IMR-90 (cell line): Measurements from ENCODE around the gene TGM2. TPM values are rescaled to one million over a fixed set of nuclear protein-coding genes. Genes with fewer than 3 reads are reported as not detected.

Source experiments
- ATAC-seq: fragments of 200-7000 bp; cut with Tn5 transposase; 2 replicates; pipeline ENCODE4 v1.9.1; 2020; ENCODE audit warnings: low read depth, mild to moderate bottlenecking, moderate library complexity
- BruUV-seq: library from RNA; stranded (reverse); fragments of 400-500 nt; replicated peaks from 2 replicates; lab custom pipeline; 2021; lab: Mats Ljungman, UMichigan
- CTCF ChIA-PET: fragments of 300-600 bp; formaldehyde crosslinking; extraction: SDS; loops from one replicate; lab custom pipeline; 2021; ENCODE audit warnings: antibody characterized with exemption; lab: Yijun Ruan, JAX
- POLR2A ChIA-PET: fragments of 300-600 bp; sonication (Branson Sonifier 250); formaldehyde crosslinking; loops from one replicate; lab custom pipeline; 2022; ENCODE audit warnings: antibody characterized with exemption; ENCODE audit not compliant: unreplicated experiment; lab: Charles Lee
- DNase-seq: peaks from one replicate; pipeline ENCODE4 v3.0.0; 2013
- H2AFZ ChIP-seq: replicated peaks from 2 replicates; pipeline ENCODE3; 2013; ENCODE audit warnings: low read length, mild to moderate bottlenecking; ENCODE audit not compliant: poor library complexity
- H2AK5ac ChIP-seq: 2 replicates; pipeline ENCODE4 v1.6.1; 2013; ENCODE audit warnings: low read depth, low read length, inconsistent platforms
- H2AK9ac ChIP-seq: replicated peaks from 2 replicates; pipeline ENCODE3; 2013; ENCODE audit warnings: mild to moderate bottlenecking, low read depth, low read length, moderate library complexity; ENCODE audit not compliant: poor library complexity
- H2BK120ac ChIP-seq: 2 replicates; pipeline ENCODE4 v1.6.1; 2013; ENCODE audit warnings: low read depth, low read length, inconsistent platforms
- H2BK15ac ChIP-seq: 3 replicates; pipeline ENCODE4 v1.6.1; 2013; ENCODE audit warnings: low read depth, low read length, inconsistent platforms
- H2BK20ac ChIP-seq: 2 replicates; pipeline ENCODE4 v1.6.1; 2013; ENCODE audit warnings: low read depth, mild to moderate bottlenecking, inconsistent platforms, low read length, moderate library complexity
- H2BK5ac ChIP-seq: 2 replicates; pipeline ENCODE4 v1.6.1; 2013; ENCODE audit warnings: mild to moderate bottlenecking, low read depth, low read length, inconsistent platforms; ENCODE audit not compliant: poor library complexity, severe bottlenecking
- H3K14ac ChIP-seq: replicated peaks from 2 replicates; pipeline ENCODE4 v1.6.1; 2013; ENCODE audit warnings: low read depth, low read length, inconsistent platforms
- H3K18ac ChIP-seq: 2 replicates; pipeline ENCODE4 v1.6.1; 2013; ENCODE audit warnings: low read depth, low read length, control low read depth
- H3K23ac ChIP-seq: 2 replicates; pipeline ENCODE4 v1.6.1; 2013; ENCODE audit warnings: low read depth, low read length, inconsistent platforms
- H3K27ac ChIP-seq: 2 replicates; pipeline ENCODE4 v1.5.1; 2013; ENCODE audit warnings: mild to moderate bottlenecking, control low read depth, low read length; ENCODE audit not compliant: insufficient read depth
- H3K27me3 ChIP-seq: 2 replicates; pipeline ENCODE4 v1.6.1; 2013; ENCODE audit warnings: low read length; ENCODE audit not compliant: control insufficient read depth, insufficient read depth
- H3K36me3 ChIP-seq: 2 replicates; pipeline ENCODE4 v1.6.1; 2013; ENCODE audit warnings: low read length, mixed read lengths; ENCODE audit not compliant: control insufficient read depth, insufficient read depth
- H3K4ac ChIP-seq: 2 replicates; pipeline ENCODE4 v1.6.1; 2013; ENCODE audit warnings: low read depth, low read length, inconsistent platforms
- H3K4me1 ChIP-seq: 2 replicates; pipeline ENCODE4 v1.6.1; 2013; ENCODE audit warnings: low read length, mixed read lengths; ENCODE audit not compliant: control insufficient read depth, insufficient read depth
- H3K4me2 ChIP-seq: 2 replicates; pipeline ENCODE4 v1.6.1; 2013; ENCODE audit warnings: low read depth, mild to moderate bottlenecking, control low read depth, low read length, moderate library complexity
- H3K4me3 ChIP-seq: 2 replicates; pipeline ENCODE4 v1.5.1; 2013; ENCODE audit warnings: low read depth, mild to moderate bottlenecking, control low read depth, low read length, moderate library complexity; ENCODE audit not compliant: insufficient read depth
- H3K56ac ChIP-seq: 2 replicates; pipeline ENCODE4 v1.6.1; 2013; ENCODE audit warnings: low read length, inconsistent platforms; ENCODE audit not compliant: insufficient read depth; ENCODE audit errors: extremely low read depth
- H3K79me1 ChIP-seq, 2 experiments: 2 replicates each; pipeline ENCODE4 v1.6.1; 2013; ENCODE audit warnings: low read length in 2 of 2, inconsistent platforms in 1 of 2, low read depth in 1 of 2
- H3K9ac ChIP-seq: 2 replicates; pipeline ENCODE4 v1.6.1; 2013; ENCODE audit warnings: low read depth, low read length, control low read depth
- H3K9me1 ChIP-seq: 2 replicates; pipeline ENCODE4 v1.6.1; 2013; ENCODE audit warnings: low read length, inconsistent platforms; ENCODE audit not compliant: insufficient read depth
- H3K9me3 ChIP-seq: 2 replicates; pipeline ENCODE4 v1.6.1; 2013; ENCODE audit warnings: low read length; ENCODE audit not compliant: control insufficient read depth, insufficient read depth
- H4K20me1 ChIP-seq: 2 replicates; pipeline ENCODE4 v1.6.1; 2013; ENCODE audit warnings: low read length, inconsistent platforms; ENCODE audit not compliant: insufficient read depth
- H4K5ac ChIP-seq: 2 replicates; pipeline ENCODE4 v1.6.1; 2013; ENCODE audit warnings: mild to moderate bottlenecking, low read depth, low read length, control low read depth
- H4K8ac ChIP-seq, 2 experiments: 2 replicates each; pipeline ENCODE4 v1.6.1; 2013; ENCODE audit warnings: low read depth in 2 of 2, low read length in 2 of 2, control low read depth in 1 of 2, inconsistent platforms in 1 of 2
- H4K91ac ChIP-seq: 2 replicates; pipeline ENCODE4 v1.6.1; 2013; ENCODE audit warnings: low read depth, low read length, inconsistent platforms; ENCODE audit not compliant: insufficient read depth
- CEBPB ChIP-seq: IDR thresholded peaks from 2 replicates; pipeline ENCODE4 v1.6.1; 2012; ENCODE audit warnings: low read depth, low read length, improper control_type of control experiment
- ELK1 ChIP-seq: fragments of 150-350 bp; IDR thresholded peaks from 2 replicates; pipeline ENCODE4 v1.6.1; 2016; ENCODE audit warnings: low read depth, mild to moderate bottlenecking, low read length, moderate library complexity, borderline replicate concordance
- MAZ ChIP-seq: IDR thresholded peaks from 2 replicates; pipeline ENCODE4 v1.6.1; 2012; ENCODE audit warnings: low read depth, mild to moderate bottlenecking, low read length, improper control_type of control experiment, moderate library complexity, borderline replicate concordance
- MXI1 ChIP-seq: IDR thresholded peaks from 2 replicates; pipeline ENCODE4 v1.6.1; 2012; ENCODE audit warnings: low read depth, mild to moderate bottlenecking, low read length, moderate library complexity, borderline replicate concordance
- RAD21 ChIP-seq: IDR thresholded peaks from 2 replicates; pipeline ENCODE4 v1.6.1; 2012; ENCODE audit warnings: low read length, improper control_type of control experiment
- SMC3 ChIP-seq: fragments of 150-350 bp; IDR thresholded peaks from 2 replicates; pipeline ENCODE4 v1.6.1; 2016; ENCODE audit warnings: low read depth, mild to moderate bottlenecking, antibody characterized with exemption, low read length, moderate library complexity
- WGBS, 2 experiments: methylation state at CpG; one replicate each; pipeline versions ENCODE4 v1.1.5 to v1.1.7; 2013; ENCODE audit warnings: missing lambda C conversion rate in 2 of 2; ENCODE audit not compliant: insufficient read length in 1 of 2; ENCODE audit errors: extremely low coverage in 2 of 2; 5-methylcytosine and 5-hydroxymethylcytosine counted together
- dilution Hi-C: fragments of 300-500 bp; cut with HindIII; formaldehyde crosslinking; loops from one replicate; pipeline ENCODE4 v1.14.3; 2018; ENCODE audit warnings: low sequenced_read_pairs; ENCODE audit not compliant: unreplicated experiment
- in situ Hi-C: fragments of 300-500 bp; cut with MboI; formaldehyde crosslinking; loops from 3 replicates; pipeline ENCODE4 v1.14.3; 2019; ENCODE audit warnings: low sequenced_read_pairs, inconsistent platforms, mixed read lengths
- intact Hi-C: fragments of 100-400 bp; cut with micrococcal nuclease; formaldehyde crosslinking; loops from 2 replicates; pipeline ENCODE4 v1.10.0; 2022
- polyA plus RNA-seq, 3 experiments: library from polyadenylated mRNA; depleted of rRNA; stranded (reverse); fragments of >200 nt; gene quantifications; 2 replicates each; pipeline ENCODE4 v1.2.3, GENCODE V29; 2012; ENCODE audit warnings: low replicate concordance in 1 of 3
- total RNA-seq: library from RNA; depleted of rRNA; stranded (reverse); fragments of >200 nt; gene quantifications from 2 replicates; pipeline ENCODE4 v1.2.3, GENCODE V29; 2012

The TGM2 gene
- total and polyA plus RNA-seq, 2 of the 4 experiments (the other 2 are of a cell fraction) = 239 to 268 TPM

GRCh38 chr20:38199501-38200390 is 34.7 kb upstream of the TGM2 start:
- Histone ChIP-seq H2BK5ac (peak overlapping the region; percentile 74), H2AFZ (peak overlapping the region; percentile 76), H3K4ac (peak overlapping the region; percentile 92), H2AK5ac (peak overlapping the region; percentile 85), H3K9me1 (peaks cover 33% of the 10 kb centered on the region), H4K91ac (peak overlapping the region; percentile 93), H3K4me1 (peaks cover 35% of the 10 kb centered on the region), H2AK9ac (peak overlapping the region; percentile 74), H3K9me3 (no peaks in the 10 kb centered on the region), H3K79me1 (no peaks in the 10 kb centered on the region), H3K27me3 (no peaks in the 10 kb centered on the region), H3K56ac (no peak overlapping the region; the same call in 1 of the 2 replicates), H2BK20ac (peak overlapping the region; percentile 85), H2BK15ac (peak overlapping the region; percentile 75; the same call in 2 of the 3 replicates), H3K23ac (peak overlapping the region; percentile 80; the same call in 1 of the 2 replicates), H3K4me3 (no peak overlapping the region), H3K27ac (peak overlapping the region; percentile 84), H3K36me3 (no peaks in the 10 kb centered on the region), H3K4me2 (no peak overlapping the region), H3K18ac (peak overlapping the region; percentile 57), H3K9ac (peak overlapping the region; percentile 5; the same call in 1 of the 2 replicates), H3K14ac (peak overlapping the region; percentile 73), H2BK120ac (peak overlapping the region; percentile 94), H4K20me1 (no peaks in the 10 kb centered on the region), H4K8ac (peak overlapping the region; percentile 46 to 84; a peak in 3 of 4 replicates), H4K5ac (peak overlapping the region; percentile 45)
- TF ChIP-seq ELK1 = no peak
- no peak for TF ChIP-seq SMC3
- 0 out of 2 replicates have a peak, but pooled peaks have one; percentile 18 for TF ChIP-seq CEBPB
- no peak for TF ChIP-seq RAD21
- no peak for TF ChIP-seq MAZ
- no peak for TF ChIP-seq MXI1
- ChIA-PET POLR2A (no interaction called here), CTCF (interaction anchor here (0.6 to 1.5 kb wide), 5 partner anchors 10 to 90 kb away, joined by 3 to 4 read pairs (median 3); partner anchors contain the start of gene KIAA1755)
- peak; percentile 92 for DNase-seq
- WGBS, 2 experiments = 45% methylated on average over 7 of the region's 14 CpGs; no CpG with 5 or more reads in 1 of the 2 experiments
- in situ Hi-C loops (no loop called here), intact Hi-C loops (no loop called here), dilution Hi-C loops (no loop called here)
- peak; percentile 55 for ATAC-seq
- no TSS peak for BruUV-seq
